Right forelimb (tissue), 1 donor: ENCODE data around the gene POLE2.

ENCODE experiments used
- DNase-seq: peaks from one replicate; pipeline ENCODE4 v3.0.0-alpha.2; 2018

POLE2 gene

GRCh38 chr14:49617852-49618519 lies 70.0 kb downstream of the POLE2 start:
- DNase-seq, result no peak

DNA sequence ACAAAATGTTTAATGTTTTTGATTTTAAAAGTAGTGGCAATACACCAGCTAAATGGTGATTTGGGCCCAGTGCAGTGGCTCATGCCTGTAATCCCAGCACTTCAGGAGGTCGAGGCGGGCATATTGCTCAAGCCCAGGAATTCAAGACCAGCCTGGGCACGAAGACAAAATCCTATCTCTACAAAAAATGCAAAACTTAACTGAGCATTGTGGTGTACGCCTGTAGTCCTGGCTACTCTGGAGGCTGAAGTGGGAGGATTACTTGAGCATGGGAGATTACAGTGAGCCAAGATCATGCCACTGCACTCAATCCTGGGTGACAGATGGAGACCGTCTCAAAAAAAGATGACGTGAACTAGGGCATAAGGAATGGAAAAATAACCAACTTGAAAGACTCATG lies 72.2 kb downstream of the POLE2 start:
- no peak for DNase-seq

- no peak for DNase-seq
These were observed 73.8 kb downstream of the POLE2 start for GRCh38 chr14:49614196-49614595.

- DNase-seq, result no peak
These were observed 75.3 kb downstream of the POLE2 start for GRCh38 chr14:49612671-49613070.

GRCh38 chr14:49612251-49612650 lies 75.8 kb downstream of the POLE2 start:
- no peak for DNase-seq

GRCh38 chr14:49607583-49607982 lies 80.4 kb downstream of the POLE2 start:
- DNase-seq, result no peak

- DNase-seq, result peak; percentile 97
These were observed 89.3 kb downstream of the POLE2 start, which contains the start of gene LRR1 for GRCh38 chr14:49598485-49599300. Gene LRR1, plus strand, starts transcription at chr14:49598940. Its CDS starts 81 bp downstream, at chr14:49599021.

- DNase-seq, result no peak
These were observed 89.9 kb downstream of the POLE2 start for GRCh38 chr14:49598189-49598484.

DNA sequence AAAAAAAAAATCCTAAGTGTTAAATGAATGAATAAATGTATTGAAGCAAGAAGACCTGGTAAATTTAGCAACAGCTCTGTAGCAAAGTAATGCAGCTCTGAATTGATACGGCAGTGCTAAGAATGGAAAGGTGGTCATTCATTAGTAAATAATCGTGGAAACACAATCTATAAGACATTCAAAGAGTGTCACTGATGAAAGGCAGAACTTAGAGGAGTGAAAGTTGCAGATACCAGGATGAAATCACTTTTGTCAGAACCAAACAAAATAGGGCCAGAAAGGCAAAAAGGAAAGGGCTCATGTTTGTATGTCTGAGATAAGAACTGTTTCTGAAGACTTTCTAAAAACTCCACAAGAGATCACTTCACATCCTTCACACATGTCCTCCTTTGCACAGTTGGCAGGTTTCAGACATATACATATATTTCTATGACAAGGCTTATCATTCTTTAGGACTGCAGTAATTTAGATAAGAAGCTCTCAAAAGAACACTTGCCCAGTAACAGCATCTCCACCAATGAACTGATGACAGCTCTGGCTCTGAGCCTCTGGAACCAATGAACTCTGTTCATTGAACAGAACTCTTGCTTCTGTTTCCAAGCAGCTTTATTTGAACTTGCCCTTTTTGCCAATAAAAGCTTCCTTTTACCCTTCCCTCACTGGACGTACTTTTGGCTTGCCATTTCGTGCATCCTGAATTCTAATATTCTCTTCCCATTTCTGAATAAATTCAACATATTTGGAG lies 93.5 kb downstream of the POLE2 start:
- DNase-seq, result no peak
